OCI-LY3 (cell line): ENCODE results near the gene SHISAL2B.

Source experiments
- H2AFZ ChIP-seq: fragments of 200-600, 300-600 bp; shearing (Covaris generic); 2 replicates; pipeline ENCODE4 v1.6.0; 2014; ENCODE audit warnings: antibody characterized with exemption, low read depth, low read length
- H3K27ac ChIP-seq: fragments of 200-600, 300-600 bp; sonication (generic); 2 replicates; pipeline ENCODE4 v1.5.1; 2014; ENCODE audit warnings: mild to moderate bottlenecking, low read length, moderate library complexity, mixed read lengths
- H3K27me3 ChIP-seq: fragments of 200-600, 300-600 bp; sonication (generic); 2 replicates; pipeline ENCODE4 v1.6.1; 2014; ENCODE audit warnings: low read depth, low read length, mixed read lengths
- H3K36me3 ChIP-seq: fragments of 200-600, 300-600 bp; sonication (generic); replicated peaks from 2 replicates; pipeline ENCODE3; 2014; ENCODE audit warnings: low read depth, low read length, mixed read lengths
- H3K4me1 ChIP-seq: fragments of 300-600, 200-600 bp; sonication (generic); 2 replicates; pipeline ENCODE4 v1.6.1; 2014; ENCODE audit warnings: low read length, mixed read lengths
- H3K4me2 ChIP-seq: fragments of 200-600, 300-600 bp; sonication (generic); 2 replicates; pipeline ENCODE4 v1.6.1; 2014; ENCODE audit warnings: low read length, mixed read lengths
- H3K4me3 ChIP-seq: fragments of 300-600, 200-600 bp; sonication (generic); 2 replicates; pipeline ENCODE4 v1.5.1; 2014; ENCODE audit warnings: antibody characterized with exemption, mild to moderate bottlenecking, low read length, moderate library complexity
- H3K79me2 ChIP-seq: fragments of 300-600, 200-600 bp; shearing (Covaris generic); 2 replicates; pipeline ENCODE4 v1.6.1; 2014; ENCODE audit warnings: mild to moderate bottlenecking, low read length, mixed read lengths
- H3K9ac ChIP-seq: fragments of 300-600, 200-600 bp; shearing (Covaris generic); 2 replicates; pipeline ENCODE4 v1.6.0; 2014; ENCODE audit warnings: mild to moderate bottlenecking, low read length, moderate library complexity
- H3K9me3 ChIP-seq: fragments of 200-600, 300-600 bp; shearing (Covaris generic); 2 replicates; pipeline ENCODE4 v1.6.1; 2014; ENCODE audit warnings: low read length, mixed read lengths; ENCODE audit not compliant: insufficient read depth
- H4K20me1 ChIP-seq: fragments of 200-600, 300-600 bp; sonication (generic); 2 replicates; pipeline ENCODE4 v1.6.1; 2016; ENCODE audit warnings: low read length, mixed read lengths; ENCODE audit not compliant: insufficient read depth
- EZH2phosphoT487 ChIP-seq: fragments of 200-600 bp; shearing (Covaris generic); IDR thresholded peaks from 2 replicates; pipeline ENCODE4 v1.6.1; 2018; ENCODE audit warnings: antibody characterized with exemption, mixed run types, low read depth
- TF ChIP-seq, protein P1 (sequence below): fragments of 200-600, 300-600 bp; sonication (generic); IDR thresholded peaks from 2 replicates; pipeline ENCODE4 v1.5.1; 2014; ENCODE audit warnings: antibody characterized with exemption, low read length, low read depth

SHISAL2B gene

DNA sequence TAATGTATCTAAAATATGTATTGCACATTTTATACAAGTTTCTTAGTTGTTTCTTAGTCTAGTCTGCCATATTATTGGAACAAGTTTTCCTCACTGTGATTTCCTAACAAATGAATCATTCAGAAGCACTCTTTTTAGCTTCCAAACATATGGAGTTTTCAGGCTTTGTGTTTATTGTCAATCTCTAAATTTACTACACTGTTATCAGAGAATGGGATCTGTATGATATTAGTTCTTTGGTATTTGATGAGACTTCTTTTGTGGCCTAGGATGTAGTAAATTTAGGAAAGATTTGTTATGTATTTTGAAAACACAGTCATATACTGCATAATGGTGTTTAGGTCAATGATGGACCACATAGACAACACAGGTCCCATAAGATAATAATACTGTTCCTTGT, 52.5 kb downstream of the SHISAL2B start:
- H3K27me3 ChIP-seq, result no peaks in the 10 kb centered on the region
- no peaks in the 10 kb centered on the region for H3K9me3 ChIP-seq

DNA sequence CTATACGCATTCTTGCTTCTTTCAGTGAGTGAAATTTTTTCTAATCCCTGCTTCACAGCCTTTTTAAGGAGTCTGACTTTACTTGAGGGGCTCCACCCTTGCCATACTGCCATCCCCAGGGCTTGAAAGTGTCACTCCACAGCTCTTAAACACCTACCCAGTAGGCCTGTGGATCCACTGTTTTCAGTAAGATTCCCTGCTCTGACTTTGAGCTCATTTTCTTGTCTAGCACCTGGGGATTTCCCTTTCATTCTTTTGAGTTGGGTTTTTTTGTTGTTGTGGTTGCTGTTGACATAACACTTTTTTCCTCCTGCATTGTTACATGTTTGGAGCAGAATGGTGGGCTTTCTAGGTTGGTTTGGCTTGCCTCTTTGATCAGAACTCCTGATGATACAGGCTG, 54.6 kb downstream of the SHISAL2B start:
- Histone ChIP-seq H3K27ac (no peak overlapping the region), H3K27me3 (no peaks in the 10 kb centered on the region), H3K36me3 (peaks cover 3% of the 10 kb centered on the region), H3K79me2 (no peaks in the 10 kb centered on the region), H4K20me1 (no peaks in the 10 kb centered on the region), H3K9ac (no peak overlapping the region), H2AFZ (no peak overlapping the region), H3K9me3 (no peaks in the 10 kb centered on the region), H3K4me1 (no peaks in the 10 kb centered on the region), H3K4me2 (no peak overlapping the region), H3K4me3 (no peak overlapping the region)
- TF ChIP-seq, protein P1, sequence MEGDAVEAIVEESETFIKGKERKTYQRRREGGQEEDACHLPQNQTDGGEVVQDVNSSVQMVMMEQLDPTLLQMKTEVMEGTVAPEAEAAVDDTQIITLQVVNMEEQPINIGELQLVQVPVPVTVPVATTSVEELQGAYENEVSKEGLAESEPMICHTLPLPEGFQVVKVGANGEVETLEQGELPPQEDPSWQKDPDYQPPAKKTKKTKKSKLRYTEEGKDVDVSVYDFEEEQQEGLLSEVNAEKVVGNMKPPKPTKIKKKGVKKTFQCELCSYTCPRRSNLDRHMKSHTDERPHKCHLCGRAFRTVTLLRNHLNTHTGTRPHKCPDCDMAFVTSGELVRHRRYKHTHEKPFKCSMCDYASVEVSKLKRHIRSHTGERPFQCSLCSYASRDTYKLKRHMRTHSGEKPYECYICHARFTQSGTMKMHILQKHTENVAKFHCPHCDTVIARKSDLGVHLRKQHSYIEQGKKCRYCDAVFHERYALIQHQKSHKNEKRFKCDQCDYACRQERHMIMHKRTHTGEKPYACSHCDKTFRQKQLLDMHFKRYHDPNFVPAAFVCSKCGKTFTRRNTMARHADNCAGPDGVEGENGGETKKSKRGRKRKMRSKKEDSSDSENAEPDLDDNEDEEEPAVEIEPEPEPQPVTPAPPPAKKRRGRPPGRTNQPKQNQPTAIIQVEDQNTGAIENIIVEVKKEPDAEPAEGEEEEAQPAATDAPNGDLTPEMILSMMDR, result no peak
- no peak for TF ChIP-seq EZH2phosphoT487

More for the DNA sequence above, 52.5 kb downstream of the SHISAL2B start:
- peaks cover 9% of the 10 kb centered on the region for H3K36me3 ChIP-seq
- no peaks in the 10 kb centered on the region for H3K79me2 ChIP-seq
- TF ChIP-seq, protein P1, result no peak
- no peak for TF ChIP-seq EZH2phosphoT487
- no peak overlapping the region for H2AFZ ChIP-seq
- H3K4me3 ChIP-seq, result no peak overlapping the region
- no peaks in the 10 kb centered on the region for H4K20me1 ChIP-seq
- H3K4me2 ChIP-seq, result no peak overlapping the region
- no peaks in the 10 kb centered on the region for H3K4me1 ChIP-seq
- H3K9ac ChIP-seq, result no peak overlapping the region
- no peak overlapping the region for H3K27ac ChIP-seq

DNA sequence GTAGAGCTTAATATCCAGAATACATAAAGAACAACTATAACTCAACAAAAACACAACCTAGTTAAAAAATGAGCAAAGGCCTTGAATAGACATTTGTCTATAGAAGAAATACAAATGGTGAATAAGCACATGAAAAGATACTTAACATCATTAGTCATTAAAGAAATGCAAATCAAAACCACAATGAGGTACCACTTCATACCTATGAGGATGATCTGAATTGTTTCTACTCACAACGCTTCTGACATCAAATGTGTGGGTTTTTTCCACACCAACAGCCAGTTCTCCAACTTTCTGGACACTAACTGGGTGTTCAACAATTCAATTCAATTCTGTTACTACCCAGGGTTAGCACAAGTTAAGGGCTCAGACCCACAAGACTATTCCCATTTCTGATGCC, 56.1 kb downstream of the SHISAL2B start:
- peaks cover 7% of the 10 kb centered on the region; the same call in 1 of the 2 replicates for H3K4me1 ChIP-seq
- H3K36me3 ChIP-seq, result peaks cover 3% of the 10 kb centered on the region
- H3K9me3 ChIP-seq, result no peaks in the 10 kb centered on the region
- no peak overlapping the region for H2AFZ ChIP-seq
- no peaks in the 10 kb centered on the region for H3K79me2 ChIP-seq
- H3K4me3 ChIP-seq, result no peak overlapping the region
- H3K9ac ChIP-seq, result no peak overlapping the region
- TF ChIP-seq, protein P1, result no peak
- no peak for TF ChIP-seq EZH2phosphoT487
- no peaks in the 10 kb centered on the region for H4K20me1 ChIP-seq
- H3K4me2 ChIP-seq, result no peak overlapping the region
- H3K27ac ChIP-seq, result no peak overlapping the region
- H3K27me3 ChIP-seq, result no peaks in the 10 kb centered on the region

DNA sequence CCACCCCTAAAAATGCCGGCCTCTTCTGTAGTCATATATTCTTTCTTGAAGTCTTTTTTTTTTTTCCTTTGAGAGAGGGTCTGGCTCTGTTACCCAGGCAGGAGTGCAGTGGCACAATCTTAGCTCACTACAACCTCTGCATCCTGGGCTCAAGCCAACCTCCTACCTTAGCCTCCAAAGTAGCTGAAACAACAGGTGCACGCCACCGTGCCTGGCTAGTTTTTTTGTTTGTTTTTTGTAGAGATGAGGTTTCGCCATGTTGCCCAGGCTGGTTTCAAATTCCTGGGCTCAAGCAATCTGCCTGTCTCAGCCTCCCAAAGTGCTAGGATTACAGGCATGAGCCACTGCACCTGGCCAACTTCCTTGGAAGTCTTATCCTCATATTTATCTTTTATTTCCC, 59.1 kb downstream of the SHISAL2B start:
- Histone ChIP-seq H3K9me3 (no peaks in the 10 kb centered on the region), H4K20me1 (no peaks in the 10 kb centered on the region), H3K36me3 (peaks cover 7% of the 10 kb centered on the region), H3K79me2 (no peaks in the 10 kb centered on the region), H3K4me1 (peaks cover 7% of the 10 kb centered on the region; the same call in 1 of the 2 replicates), H3K27me3 (no peaks in the 10 kb centered on the region), H3K4me2 (no peak overlapping the region), H3K4me3 (no peak overlapping the region), H2AFZ (no peak overlapping the region), H3K9ac (no peak overlapping the region), H3K27ac (no peak overlapping the region)
- TF ChIP-seq, protein P1, result no peak
- TF ChIP-seq EZH2phosphoT487, result no peak
